HG02973 (cell line): ENCODE results near the gene HOXC9.

Source experiments
- ATAC-seq: cut with Tn5 transposase; IDR thresholded peaks from one replicate; pipeline ENCODE4 v1.9.1; 2021; ENCODE audit warnings: moderate library complexity; ENCODE audit not compliant: unreplicated experiment

HOXC9 gene

DNA sequence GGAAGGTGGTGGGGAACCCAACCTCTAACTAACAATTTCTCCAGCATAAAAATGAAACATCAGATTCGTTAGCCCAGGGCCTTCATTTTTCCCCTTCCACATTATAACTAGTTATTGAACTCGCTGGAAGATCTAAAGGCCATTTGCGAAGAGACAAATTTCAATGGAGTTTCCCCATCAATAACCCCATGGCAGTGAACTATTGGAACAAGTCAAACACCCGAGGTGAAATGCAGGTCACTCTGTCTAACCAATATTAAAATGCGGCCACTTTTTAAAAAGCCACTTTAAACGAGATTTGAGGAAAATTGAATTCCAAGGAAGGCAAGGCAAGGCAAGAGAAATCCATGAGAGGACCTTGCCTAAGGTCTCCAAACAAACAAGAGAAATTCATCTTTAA, 49.1 kb downstream of the HOXC9 start:
- ATAC-seq, result no peak

DNA sequence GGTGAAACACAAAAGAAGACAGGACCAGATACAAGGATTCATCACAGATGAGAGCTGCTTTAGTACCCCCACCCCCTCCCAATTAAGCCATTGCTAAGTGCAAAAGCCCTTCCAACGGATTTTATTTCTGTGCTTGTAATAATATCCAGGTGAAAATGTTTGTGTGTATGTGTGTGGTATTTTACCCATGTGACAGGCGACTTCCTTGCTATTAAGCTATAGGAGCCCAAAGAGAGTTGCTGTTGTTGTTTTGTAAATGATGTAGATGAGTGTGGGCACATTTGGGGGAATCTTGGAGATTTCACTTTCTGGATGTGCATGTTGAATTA, 50.5 kb downstream of the HOXC9 start:
- no peak for ATAC-seq

DNA sequence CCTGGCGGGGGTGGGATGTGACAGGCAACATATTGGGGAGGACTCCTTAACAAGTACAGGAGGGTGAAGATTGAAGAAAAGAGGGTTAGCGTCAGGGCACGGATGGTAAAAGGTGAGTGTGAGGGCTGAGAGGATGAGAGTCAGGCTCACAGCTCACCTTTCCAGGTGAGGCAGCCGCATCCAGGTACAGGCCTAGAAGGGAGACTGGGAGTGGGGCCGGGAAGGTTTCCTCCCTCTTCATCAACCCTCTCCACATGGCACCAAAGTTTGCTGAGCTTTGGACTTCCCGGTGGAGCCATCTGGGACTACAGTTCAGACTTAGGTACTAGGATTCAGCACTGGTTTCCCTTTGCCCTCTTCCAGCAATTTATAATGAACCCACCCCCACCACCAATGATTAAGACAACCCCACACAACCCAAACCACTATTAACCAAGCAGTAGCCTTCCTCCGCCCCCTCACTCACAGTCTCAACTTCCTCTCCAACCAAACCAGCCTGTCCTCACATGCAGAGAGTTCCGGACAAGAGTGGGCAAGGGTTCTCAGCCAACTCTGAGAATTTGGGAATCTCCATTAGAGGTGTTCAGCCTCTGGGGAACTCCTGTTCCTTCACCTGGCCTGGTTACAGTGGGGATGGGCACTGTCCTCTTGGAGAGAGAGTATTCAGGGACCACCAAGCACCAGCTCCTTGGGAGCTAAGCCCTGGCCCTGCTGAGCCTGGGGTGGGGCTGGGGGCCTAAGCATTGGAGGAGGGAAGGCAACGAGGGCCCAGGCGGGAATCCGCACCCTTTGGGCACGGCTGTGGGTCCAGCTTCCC, 51.3 kb downstream of the HOXC9 start:
- ATAC-seq, result no peak

DNA sequence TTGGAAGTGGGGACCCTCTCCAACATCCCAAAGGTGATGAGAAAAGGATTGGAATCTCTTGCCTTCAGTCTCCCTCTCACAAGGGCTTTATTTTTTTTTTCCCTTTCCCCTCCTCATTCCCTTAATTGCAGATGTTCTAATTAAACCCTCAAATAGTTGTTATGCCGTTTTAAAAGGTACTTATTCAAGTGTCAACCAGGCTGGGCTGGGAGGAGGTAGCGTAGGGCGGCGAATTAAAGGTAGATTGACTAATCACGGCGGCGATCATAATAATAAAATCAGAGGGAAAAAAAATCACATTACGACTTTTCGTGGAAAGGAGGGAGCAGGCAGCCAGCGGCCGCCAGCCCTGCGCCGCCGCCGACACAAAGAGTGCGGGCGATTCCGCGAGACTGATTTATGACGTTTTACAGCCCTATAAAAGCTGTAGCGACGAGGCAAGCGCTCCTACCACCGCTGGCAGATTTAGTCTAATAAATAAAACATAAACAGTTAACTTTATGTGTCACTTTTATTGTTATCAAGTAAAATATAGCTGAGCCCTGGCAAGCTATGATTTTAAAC, 52.0 kb downstream of the HOXC9 start:
- no peak for ATAC-seq

DNA sequence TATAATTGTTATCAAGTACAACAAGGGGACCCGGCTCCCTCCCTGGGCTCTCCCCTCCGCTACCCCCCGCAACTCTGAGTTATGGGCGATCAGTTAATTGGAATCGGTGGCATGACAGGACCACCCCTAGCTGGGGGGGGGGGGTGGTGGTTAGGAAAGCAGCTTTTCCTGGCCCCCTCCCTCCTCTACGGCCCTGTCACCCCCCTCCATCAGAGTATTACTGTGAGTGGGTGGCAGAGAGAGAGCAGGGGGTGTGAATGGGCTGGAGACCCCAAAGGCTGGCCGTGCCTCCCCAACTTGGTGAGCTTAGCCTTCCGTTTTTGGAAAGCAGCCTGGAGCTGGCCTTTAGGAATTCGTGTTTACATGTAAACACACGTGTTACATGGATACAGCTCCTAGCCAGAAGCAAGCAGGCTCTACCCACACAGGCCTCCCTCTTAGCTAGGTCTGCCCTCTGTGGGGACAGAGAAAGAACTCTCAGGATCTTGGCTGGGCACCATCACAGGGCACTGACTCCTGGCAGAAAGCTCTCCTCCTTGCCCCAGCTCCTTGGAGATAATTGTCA, 52.6 kb downstream of the HOXC9 start:
- ATAC-seq, result no peak
